Eye (tissue), 1 donor: ENCODE measurements around the gene FAM228B.
"Not testable (repeated sequence)": the region's sequence is repeated elsewhere in the genome, so short reads cannot be mapped to it uniquely, and the experiment has no call there.

Source experiments
- DNase-seq: peaks from one replicate; pipeline ENCODE4 v3.0.0-alpha.2; 2015

The FAM228B gene

GRCh38 chr2:24123195-24123921, at the start of gene FAM228B, which contains the start of gene PFN4:
Gene FAM228B, plus strand, starts transcription at chr2:24123469. Its CDS starts 893 bp downstream, at chr2:24124362.
Gene PFN4, minus strand, starts transcription at chr2:24123334. Its CDS starts 799 bp downstream, at chr2:24122535.
- DNase-seq, result peak; percentile 92

- no peak for DNase-seq
These were observed 49.5 kb upstream of the FAM228B start for GRCh38 chr2:24073816-24074215.

- DNase-seq, result no peak
These were observed 48.0 kb upstream of the FAM228B start for GRCh38 chr2:24075259-24075658.

GRCh38 chr2:24075915-24076848, 47.1 kb upstream of the FAM228B start, which contains the start of gene SF3B6:
Gene SF3B6, minus strand, starts transcription at chr2:24076326. Its CDS starts 97 bp downstream, at chr2:24076229.
- peak; percentile 99 for DNase-seq

GRCh38 chr2:24076849-24077534, 46.3 kb upstream of the FAM228B start:
- peak; percentile 59 for DNase-seq

GRCh38 chr2:24077535-24077877, 45.8 kb upstream of the FAM228B start:
- no peak for DNase-seq

- no peak for DNase-seq
These were observed 45.4 kb upstream of the FAM228B start for GRCh38 chr2:24077879-24078278.

GRCh38 chr2:24080701-24081100, 42.6 kb upstream of the FAM228B start:
- DNase-seq, result peak; percentile 50

GRCh38 chr2:24082787-24083566, 40.3 kb upstream of the FAM228B start:
- DNase-seq, result no peak

- peak; percentile 94 for DNase-seq
These were observed 39.5 kb upstream of the FAM228B start for GRCh38 chr2:24083567-24084385.

- peak; percentile 97 for DNase-seq
These were observed 38.7 kb upstream of the FAM228B start, which contains the start of gene TP53I3 for GRCh38 chr2:24084386-24085199. Gene TP53I3, minus strand, starts transcription at chr2:24084834. Its CDS starts 508 bp downstream, at chr2:24084326.

GRCh38 chr2:24085200-24085489, 38.1 kb upstream of the FAM228B start:
- DNase-seq, result no peak

- no peak for DNase-seq
These were observed 37.0 kb upstream of the FAM228B start for GRCh38 chr2:24086241-24086640.

GRCh38 chr2:24087032-24087431, 36.2 kb upstream of the FAM228B start:
- DNase-seq, result no peak

- no peak for DNase-seq
These were observed 34.4 kb upstream of the FAM228B start for GRCh38 chr2:24088821-24089359.

GRCh38 chr2:24093270-24093669, 30.0 kb upstream of the FAM228B start:
- not testable (repeated sequence) for DNase-seq

GRCh38 chr2:24095171-24095677, 28.0 kb upstream of the FAM228B start:
- not testable (repeated sequence) for DNase-seq

GRCh38 chr2:24100732-24101131, 22.5 kb upstream of the FAM228B start:
- DNase-seq, result not testable (repeated sequence)

- no peak for DNase-seq
These were observed 21.3 kb upstream of the FAM228B start for GRCh38 chr2:24101992-24102391.

GRCh38 chr2:24102677-24103076, 20.6 kb upstream of the FAM228B start:
- no peak for DNase-seq
